ENCODE measurements around the gene USP25. TPM values are rescaled to one million over a fixed set of nuclear protein-coding genes. Genes with fewer than 3 reads are reported as not detected.

The USP25 gene
- total and polyA plus RNA-seq, 4 donors, result 14.6 to 148 (median 32.1) TPM

DNA sequence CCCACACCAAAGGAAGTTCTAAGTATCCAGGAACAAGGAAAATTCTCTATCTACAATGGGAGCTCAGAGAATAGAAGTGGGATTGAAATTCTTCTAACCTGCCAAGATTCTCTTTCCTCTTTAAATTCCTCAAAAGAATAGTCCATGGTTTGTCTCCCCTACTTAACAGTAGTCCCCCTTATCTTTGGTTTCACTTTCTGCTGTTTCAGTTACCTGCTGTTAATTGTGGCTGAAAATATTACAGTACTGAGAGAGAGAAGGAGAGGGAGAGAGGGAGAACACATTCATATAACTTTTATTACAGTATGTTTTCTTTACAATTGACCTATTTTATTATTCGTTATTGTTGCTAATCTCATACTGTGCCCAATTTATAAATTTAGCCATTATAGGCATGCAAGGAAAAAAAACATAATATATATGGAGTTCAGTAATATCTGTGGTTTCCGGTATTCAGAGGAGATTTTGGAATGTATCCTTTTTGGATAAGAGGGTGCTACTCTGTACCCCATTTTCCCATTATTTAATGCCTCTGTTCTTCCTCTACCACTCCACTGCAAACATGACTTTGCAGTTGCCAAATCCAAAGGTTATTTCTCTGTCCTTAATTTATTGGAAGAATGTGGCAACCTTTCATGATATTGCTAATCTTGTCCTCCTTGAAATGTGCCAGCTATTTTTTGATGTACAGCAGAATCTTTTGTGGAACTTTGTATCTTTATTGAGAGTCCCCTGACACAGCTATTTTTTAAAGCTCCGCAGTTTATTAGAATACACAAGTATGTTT, 68.0 kb downstream of the USP25 start:
- DNase-seq (no peak), ATAC-seq (ENCODE audit: insufficient read depth, low FRiP score) (no peak)
- Histone ChIP-seq H3K9ac (ENCODE audit: insufficient read depth in 1 of 2, low read length in 2 of 2) (no peak overlapping the region), H3K4me1 (ENCODE audit: control insufficient read depth in 5 of 5, insufficient read depth in 5 of 5, low read length in 5 of 5) (peaks cover 0 to 3% (median 0%) of the 10 kb centered on the region in 5 donors), H3K27ac (ENCODE audit: low read depth in 1 of 2, low read length in 1 of 2) (no peak overlapping the region), H3K4me3 (no peak overlapping the region), H3K36me3 (ENCODE audit: control insufficient read depth in 4 of 4, insufficient read depth in 4 of 4, low read length in 4 of 4) (peaks cover 0 to 4% (median 1%) of the 10 kb centered on the region in 4 donors), H3K27me3 (ENCODE audit: control insufficient read depth in 3 of 3, insufficient read depth in 3 of 3, low read length in 2 of 3) (no peaks in the 10 kb centered on the region), H3K9me3 (ENCODE audit: control insufficient read depth in 4 of 4, insufficient read depth in 3 of 4, low read length in 3 of 4) (no peaks in the 10 kb centered on the region)
- 88 to 98% methylated on average over 3 of the region's 3 CpGs for WGBS, 2 donors
- TF ChIP-seq, protein P1, sequence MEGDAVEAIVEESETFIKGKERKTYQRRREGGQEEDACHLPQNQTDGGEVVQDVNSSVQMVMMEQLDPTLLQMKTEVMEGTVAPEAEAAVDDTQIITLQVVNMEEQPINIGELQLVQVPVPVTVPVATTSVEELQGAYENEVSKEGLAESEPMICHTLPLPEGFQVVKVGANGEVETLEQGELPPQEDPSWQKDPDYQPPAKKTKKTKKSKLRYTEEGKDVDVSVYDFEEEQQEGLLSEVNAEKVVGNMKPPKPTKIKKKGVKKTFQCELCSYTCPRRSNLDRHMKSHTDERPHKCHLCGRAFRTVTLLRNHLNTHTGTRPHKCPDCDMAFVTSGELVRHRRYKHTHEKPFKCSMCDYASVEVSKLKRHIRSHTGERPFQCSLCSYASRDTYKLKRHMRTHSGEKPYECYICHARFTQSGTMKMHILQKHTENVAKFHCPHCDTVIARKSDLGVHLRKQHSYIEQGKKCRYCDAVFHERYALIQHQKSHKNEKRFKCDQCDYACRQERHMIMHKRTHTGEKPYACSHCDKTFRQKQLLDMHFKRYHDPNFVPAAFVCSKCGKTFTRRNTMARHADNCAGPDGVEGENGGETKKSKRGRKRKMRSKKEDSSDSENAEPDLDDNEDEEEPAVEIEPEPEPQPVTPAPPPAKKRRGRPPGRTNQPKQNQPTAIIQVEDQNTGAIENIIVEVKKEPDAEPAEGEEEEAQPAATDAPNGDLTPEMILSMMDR (IDR thresholded peaks at IDR 0.05; ENCODE audit: control extremely low read depth, extremely low read depth), result no peak

DNA sequence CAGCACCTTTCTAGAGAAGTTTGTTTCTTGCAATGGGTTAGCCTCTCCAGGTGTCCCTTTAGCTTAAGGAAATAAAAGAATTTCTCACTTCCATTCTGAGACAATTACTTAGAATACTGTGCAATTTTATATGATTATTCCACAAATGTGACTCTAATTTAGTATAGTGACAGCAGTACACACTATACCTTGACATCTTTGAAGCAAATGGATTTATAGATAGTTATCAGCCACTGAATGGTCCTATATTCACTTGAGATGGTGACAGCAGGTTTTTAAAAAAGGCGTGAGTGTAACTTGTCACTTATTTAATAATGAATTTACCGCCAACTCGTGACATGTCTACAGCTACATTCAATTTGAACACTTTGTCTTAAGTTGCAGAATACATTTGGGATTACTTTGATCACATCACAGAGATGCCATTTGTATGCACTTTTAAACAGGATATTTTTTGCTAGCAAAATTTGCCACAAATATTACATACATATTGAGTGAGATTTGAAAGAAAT, 71.6 kb downstream of the USP25 start:
- ATAC-seq (ENCODE audit: insufficient read depth, low FRiP score), result no peak
- Histone ChIP-seq H3K27me3 (ENCODE audit: control insufficient read depth in 3 of 3, insufficient read depth in 3 of 3, low read length in 2 of 3) (no peaks in the 10 kb centered on the region), H3K9ac (ENCODE audit: insufficient read depth in 1 of 2, low read length in 2 of 2) (no peak overlapping the region), H3K4me3 (no peak overlapping the region), H3K27ac (ENCODE audit: low read depth in 1 of 2, low read length in 1 of 2) (no peak overlapping the region), H3K36me3 (ENCODE audit: control insufficient read depth in 4 of 4, insufficient read depth in 4 of 4, low read length in 4 of 4) (peaks cover 0 to 3% (median 0%) of the 10 kb centered on the region in 4 donors), H3K9me3 (ENCODE audit: control insufficient read depth in 4 of 4, insufficient read depth in 3 of 4, low read length in 3 of 4) (no peaks in the 10 kb centered on the region), H3K4me1 (ENCODE audit: control insufficient read depth in 5 of 5, insufficient read depth in 5 of 5, low read length in 5 of 5) (peaks cover 0 to 3% (median 0%) of the 10 kb centered on the region in 5 donors)
- TF ChIP-seq, protein P1 (IDR thresholded peaks at IDR 0.05; ENCODE audit: control extremely low read depth, extremely low read depth), result no peak
- no peak for DNase-seq
- 97% methylated on average over 3 of the region's 3 CpGs for WGBS, 2 donors

DNA sequence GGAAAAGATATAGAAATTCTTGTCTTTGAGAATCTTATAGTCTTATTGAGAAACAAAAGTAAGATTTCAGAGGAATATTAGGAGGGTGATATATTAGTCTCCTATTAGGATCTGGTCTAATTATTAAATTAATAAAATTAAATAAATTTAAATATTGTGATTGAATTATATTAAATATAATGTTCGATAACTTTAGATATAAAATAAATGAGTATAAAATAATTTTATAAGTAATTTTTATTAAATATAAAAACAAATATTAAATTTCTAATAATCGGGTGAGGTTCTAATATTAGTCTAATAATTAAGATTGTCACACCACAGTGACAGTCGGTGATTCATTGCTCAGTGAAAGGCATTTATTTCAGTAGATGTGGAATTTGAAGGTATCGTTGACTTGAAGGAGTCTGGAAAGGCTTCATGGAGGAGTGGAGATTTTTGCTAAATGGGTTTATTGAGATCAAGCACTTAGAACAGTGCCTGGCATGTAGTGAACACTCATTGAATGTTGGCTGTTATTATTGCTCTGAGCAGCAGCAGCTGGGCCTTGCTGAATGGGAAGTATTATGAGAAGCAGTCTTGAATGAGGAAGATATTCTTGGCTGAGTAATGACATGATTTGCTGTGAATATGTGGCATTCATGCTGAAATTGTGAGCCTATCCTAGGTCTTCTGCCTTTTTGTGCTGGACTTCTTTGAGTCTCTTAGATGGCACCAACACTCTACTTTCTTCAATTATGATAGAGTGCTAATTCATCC, 74.6 kb downstream of the USP25 start:
- Histone ChIP-seq H3K9ac (ENCODE audit: insufficient read depth in 1 of 2, low read length in 2 of 2) (no peak overlapping the region), H3K9me3 (ENCODE audit: control insufficient read depth in 4 of 4, insufficient read depth in 3 of 4, low read length in 3 of 4) (no peaks in the 10 kb centered on the region), H3K4me1 (ENCODE audit: control insufficient read depth in 5 of 5, insufficient read depth in 5 of 5, low read length in 5 of 5) (peaks cover 0 to 6% (median 0%) of the 10 kb centered on the region in 5 donors), H3K27ac (ENCODE audit: low read depth in 1 of 2, low read length in 1 of 2) (no peak overlapping the region), H3K36me3 (ENCODE audit: control insufficient read depth in 4 of 4, insufficient read depth in 4 of 4, low read length in 4 of 4) (peaks cover 0 to 3% (median 1%) of the 10 kb centered on the region in 4 donors), H3K27me3 (ENCODE audit: control insufficient read depth in 3 of 3, insufficient read depth in 3 of 3, low read length in 2 of 3) (no peaks in the 10 kb centered on the region), H3K4me3 (no peak overlapping the region)
- ATAC-seq (ENCODE audit: insufficient read depth, low FRiP score) (no peak), DNase-seq (peak in 1 of 3 donors; percentile 21)
- WGBS, 2 donors, result 94 to 97% methylated on average over 4 of the region's 4 CpGs
- TF ChIP-seq, protein P1 (IDR thresholded peaks at IDR 0.05; ENCODE audit: control extremely low read depth, extremely low read depth), result no peak

Measured in lung (tissue), 12 donors.